HuH-7.5 (cell line): Measurements from ENCODE around the gene SLC5A12.

Experiments
- DNase-seq: peaks from one replicate; pipeline ENCODE4 v3.0.0; 2011; ENCODE audit warnings: low spot score

Gene SLC5A12, protein sequence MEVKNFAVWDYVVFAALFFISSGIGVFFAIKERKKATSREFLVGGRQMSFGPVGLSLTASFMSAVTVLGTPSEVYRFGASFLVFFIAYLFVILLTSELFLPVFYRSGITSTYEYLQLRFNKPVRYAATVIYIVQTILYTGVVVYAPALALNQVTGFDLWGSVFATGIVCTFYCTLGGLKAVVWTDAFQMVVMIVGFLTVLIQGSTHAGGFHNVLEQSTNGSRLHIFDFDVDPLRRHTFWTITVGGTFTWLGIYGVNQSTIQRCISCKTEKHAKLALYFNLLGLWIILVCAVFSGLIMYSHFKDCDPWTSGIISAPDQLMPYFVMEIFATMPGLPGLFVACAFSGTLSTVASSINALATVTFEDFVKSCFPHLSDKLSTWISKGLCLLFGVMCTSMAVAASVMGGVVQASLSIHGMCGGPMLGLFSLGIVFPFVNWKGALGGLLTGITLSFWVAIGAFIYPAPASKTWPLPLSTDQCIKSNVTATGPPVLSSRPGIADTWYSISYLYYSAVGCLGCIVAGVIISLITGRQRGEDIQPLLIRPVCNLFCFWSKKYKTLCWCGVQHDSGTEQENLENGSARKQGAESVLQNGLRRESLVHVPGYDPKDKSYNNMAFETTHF

DNA sequence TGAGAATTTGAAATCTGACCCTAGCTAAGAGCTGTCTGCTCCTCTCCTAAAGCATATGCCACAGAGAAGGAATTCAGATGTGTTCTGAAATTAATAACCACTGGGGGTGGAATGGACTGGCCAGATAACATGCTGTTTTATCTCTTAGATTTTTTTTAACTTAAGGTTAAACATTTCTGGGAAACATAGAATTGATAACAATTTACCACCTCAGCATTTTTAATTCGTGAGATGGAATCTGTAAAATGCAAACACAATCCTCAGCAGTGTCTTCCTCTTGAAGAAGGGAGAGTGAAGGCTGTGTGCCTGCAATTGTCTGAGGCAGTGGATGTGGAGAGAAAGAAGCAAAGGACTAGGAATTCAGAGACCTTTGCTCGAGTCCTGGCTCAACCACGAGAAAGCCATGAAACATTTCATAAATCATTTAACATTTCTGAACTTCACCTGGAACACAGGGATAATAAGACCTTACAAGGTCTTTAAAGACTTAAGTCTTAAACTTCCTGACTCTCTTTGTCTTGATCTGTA lies at the start of gene SLC5A12:
Gene SLC5A12 (minus strand): TSS at position 113 of the 528 bp plus-strand sequence. CDS start 346 bp downstream, outside the sequence.
- no peak for DNase-seq

DNA sequence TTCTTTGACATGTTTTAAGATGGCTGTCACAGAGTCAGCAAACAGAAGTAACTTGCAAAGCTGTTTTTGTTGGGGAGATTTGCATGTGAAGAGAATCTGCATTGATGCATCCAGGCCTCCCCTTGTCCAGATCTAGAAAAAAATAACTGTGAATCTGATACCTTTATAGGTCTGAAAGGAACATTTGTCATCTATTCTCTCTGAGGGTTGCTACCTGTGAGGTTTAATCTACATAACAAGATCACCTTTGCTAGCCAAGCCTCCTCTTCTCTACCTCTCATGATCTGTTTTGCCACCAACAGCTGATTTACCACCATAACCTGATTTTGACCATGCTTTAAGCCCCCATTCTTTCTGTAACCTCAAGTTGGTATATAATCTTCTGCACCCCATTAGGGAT lies 47.2 kb upstream of the SLC5A12 start:
- DNase-seq: no peak

DNA sequence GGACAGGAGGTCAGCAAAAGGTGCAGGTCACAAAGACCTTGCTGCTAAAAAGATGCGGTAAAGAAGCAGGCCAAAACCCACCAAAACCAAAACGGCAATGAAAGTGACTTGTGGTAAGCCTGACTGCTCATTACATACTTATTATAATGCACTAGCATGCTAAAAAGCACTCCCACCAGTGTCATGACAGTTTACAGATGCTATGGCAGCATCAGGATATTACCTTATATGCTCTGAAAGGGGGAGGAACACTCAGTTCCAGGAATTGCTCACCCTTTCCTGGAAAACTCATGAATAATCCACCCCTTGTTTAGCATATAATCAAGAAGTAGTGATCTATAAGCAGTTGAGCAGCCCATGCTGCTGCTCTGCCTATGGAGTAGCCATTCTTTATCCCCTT lies 45.2 kb upstream of the SLC5A12 start:
- DNase-seq: no peak

DNA sequence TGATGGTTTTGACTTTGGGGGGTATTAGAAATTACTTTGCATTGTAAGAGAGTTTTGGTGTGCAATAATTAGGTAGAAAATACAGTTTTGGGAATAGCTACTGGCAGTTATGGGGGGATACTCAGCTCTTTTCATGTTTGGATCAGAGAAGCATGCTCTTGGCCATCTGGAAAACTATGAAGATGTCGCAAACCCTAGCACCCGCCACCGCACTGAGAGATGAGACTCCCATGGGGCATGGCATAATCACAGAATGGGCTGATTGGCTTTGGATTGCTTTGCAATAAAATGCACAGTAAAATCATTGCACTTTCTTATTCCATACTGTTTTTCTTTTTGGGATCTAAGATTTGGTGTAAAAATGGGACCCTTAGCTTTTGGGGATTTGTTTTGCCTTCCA lies 43.5 kb upstream of the SLC5A12 start:
- no peak for DNase-seq

DNA sequence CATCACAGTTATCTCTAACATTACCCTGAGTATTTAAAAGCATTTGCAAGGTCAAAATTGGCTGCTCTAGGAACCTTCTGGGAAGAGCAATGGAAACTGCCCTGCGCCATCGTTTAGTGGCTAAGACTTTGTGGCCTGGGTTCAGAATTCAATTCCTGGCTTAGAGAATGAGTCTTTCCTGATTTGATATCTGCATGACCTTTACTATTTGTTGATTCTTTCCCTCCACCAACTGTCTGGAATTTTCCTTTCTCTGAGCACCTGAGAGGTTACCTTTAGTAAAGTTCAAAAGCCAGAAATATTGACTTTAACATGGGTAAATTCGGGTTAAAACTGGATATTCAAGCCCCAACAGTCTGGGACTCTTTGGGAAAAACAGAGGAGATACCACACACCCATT lies 43.0 kb upstream of the SLC5A12 start:
- DNase-seq: no peak

DNA sequence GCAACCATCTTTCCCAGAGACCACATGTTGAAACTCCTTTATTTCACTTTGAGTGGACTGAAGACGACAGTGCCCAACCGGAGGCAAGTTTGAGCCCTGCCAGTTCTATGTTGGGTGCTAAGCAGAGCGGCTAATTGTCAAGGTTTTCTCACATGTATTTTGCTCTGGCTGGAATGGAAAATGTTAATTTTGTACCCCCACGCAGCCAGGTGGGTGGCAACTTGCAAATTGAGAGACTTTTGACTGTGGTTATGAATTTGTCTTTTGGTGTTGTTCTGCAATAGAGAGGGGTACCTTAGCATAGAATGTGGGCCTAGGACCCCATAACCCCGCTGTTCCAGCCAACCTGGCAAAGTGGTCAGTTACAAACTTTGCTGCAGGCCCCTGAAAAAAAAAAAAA lies 42.5 kb upstream of the SLC5A12 start:
- DNase-seq: no peak

DNA sequence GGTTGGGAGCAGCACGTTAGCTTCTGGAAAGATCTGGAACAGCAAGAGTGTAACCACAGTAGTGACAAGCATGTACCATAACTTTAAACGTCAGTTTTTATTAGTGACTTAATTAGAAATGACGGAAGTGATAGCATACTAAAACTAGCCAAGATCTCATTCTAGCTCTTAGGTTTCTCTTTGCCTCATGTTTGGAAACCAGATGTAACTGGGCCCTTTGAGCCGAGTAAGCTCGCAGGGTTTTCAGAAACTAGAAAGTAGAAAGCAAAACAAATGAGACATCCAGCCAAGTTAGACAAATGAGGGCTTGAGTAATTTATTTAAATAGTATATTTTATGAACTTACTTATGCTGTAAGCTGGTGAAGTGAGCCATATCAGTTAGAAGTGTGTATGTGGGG lies 40.2 kb upstream of the SLC5A12 start:
- no peak for DNase-seq

DNA sequence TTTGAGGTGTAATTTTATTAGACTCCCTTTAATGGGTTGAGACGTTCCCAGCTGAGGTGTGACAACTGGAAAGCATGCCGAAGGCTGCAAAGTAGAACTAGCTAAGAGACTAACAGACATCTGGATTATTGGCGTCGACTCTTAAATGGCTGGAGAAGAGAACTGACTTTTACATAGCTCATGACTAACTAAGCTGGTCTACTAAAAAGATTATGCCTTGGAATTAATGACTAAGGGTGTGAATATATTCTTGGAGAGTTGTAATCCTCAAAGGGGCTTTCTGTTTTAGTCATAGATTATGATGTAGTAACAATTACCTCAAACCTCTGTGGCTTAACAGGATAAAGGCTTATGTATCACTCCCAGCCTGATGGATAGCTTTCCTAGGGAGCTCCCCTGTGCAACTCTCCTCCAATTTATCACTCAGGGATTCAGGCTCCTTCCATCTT lies 39.5 kb upstream of the SLC5A12 start:
- no peak for DNase-seq

DNA sequence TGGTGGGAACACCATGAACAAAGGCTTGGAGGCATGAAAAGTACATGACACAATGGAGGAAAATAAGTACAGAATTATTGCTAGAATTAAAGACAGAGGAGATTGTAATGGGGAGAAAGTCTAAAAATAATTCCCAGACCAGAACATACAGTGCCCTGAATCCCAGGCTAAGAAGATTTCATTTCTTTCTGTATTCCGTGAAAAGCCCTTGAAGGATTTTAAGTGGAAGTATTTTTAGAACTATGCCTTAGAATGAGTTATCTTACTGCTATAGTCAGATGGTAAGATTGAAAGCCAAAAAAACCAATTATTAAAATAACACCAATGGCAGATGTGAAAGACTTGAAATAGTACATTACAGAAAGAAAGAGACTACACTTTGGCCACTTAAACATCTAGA lies 36.1 kb upstream of the SLC5A12 start:
- DNase-seq: no peak

DNA sequence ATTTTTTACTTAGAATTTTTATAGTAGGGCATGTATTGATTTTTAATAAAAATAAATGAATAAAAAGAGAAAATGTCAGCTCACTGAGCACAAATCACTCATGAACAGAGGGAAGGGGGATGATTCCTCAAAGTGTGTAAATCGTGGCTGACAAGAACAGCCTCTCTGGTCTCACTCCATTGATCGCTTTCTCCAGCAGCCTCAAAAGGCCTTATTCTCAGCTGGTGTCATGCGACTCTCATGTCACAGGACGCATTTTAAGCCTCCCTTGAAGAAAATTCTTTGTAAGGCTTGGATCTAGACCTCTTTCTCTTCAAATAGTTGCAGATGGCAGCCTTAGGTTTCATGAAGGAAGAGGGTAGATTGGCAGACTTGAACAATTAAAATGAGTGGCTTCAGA lies 33.9 kb upstream of the SLC5A12 start:
- DNase-seq: no peak

DNA sequence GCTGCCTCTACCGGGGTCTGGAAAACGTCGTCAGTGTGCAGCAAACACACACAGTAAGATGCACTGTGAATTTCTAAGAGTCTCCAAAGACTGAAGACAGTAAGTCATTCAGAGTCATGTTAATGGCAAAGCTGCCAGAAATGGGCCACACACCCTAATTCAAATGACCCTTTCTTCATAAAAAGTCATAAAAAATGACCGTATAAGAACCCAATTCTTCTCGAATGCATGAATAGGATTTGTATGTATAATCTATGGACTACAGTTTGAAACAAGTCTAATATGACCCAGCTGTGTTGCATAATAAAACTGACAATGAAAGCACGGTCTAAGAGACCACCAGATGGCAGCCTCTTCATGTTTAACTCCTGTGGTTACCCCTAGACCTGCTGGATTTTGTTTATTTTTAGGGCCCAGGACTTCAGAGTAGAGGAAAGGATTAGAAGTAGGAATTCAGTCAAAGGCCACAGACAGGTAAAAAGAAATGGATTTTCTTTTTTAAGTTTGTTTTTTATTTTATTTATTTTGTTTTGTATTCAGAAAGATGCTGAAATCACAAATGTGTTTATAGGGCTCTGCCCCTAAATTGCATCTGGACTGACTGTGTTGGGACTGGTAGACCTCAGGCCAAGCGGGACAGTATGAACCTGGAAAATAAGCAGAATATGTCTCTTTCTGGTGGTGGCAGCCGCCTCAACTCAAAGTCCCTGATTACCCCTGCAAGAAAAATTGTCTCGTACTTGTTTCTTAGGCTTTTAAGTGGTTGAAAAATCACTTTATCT lies 32.1 kb upstream of the SLC5A12 start:
- DNase-seq: peak; percentile 61

DNA sequence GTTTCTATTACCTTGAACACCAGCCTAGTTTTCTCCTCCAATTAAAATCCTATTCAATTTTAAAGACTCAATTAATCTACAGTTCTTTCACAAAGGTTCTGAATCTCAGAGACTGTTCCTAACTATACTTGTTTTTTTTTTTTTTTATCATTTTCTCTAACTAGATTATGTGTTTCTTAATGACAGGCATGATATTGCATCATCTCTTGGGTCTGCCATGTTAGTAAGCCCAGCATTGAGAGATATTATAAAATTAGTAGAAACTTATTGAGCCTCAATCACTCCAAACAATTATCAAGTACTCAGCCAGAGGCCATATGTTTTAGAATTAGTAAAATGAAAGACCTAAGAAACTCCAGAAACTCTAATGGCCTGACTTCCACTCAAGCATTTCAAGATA lies 28.1 kb upstream of the SLC5A12 start:
- DNase-seq: no peak

DNA sequence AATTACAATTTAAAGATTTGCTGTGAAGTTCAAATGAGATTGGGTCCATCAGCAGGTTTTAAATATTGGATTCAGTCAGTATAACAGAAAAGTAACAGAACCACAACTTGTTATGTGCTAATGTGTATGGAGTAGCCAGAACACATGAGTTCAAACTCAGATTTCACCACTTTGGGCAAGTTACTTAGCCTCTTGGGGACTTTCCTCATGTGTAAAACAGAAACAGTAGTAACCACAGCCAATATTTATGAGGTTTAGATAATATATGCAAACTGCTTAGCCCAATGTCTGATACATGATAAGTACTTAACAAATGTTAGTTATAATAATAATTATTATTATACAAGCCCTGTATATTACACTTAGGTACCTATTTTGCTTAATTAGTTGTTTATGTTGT lies 21.8 kb upstream of the SLC5A12 start:
- no peak for DNase-seq

DNA sequence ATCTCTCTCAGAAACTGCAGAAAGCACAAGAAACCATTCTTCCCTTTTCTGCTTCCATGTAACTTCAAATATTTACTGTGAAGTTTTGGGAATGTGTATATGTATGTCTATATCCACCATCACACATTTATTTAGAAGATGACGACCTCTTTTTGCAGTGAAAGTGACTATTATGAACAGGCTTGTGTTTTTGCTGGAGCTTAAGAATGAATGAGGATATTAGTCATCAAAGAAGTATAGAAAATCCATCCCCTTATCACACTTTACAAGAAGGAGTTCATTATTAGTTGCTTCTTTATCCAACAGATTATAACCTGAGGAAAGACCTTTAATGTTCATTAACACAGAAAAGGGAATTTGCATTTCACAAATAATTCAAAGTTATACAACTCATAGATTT lies 21.1 kb upstream of the SLC5A12 start:
- no peak for DNase-seq

DNA sequence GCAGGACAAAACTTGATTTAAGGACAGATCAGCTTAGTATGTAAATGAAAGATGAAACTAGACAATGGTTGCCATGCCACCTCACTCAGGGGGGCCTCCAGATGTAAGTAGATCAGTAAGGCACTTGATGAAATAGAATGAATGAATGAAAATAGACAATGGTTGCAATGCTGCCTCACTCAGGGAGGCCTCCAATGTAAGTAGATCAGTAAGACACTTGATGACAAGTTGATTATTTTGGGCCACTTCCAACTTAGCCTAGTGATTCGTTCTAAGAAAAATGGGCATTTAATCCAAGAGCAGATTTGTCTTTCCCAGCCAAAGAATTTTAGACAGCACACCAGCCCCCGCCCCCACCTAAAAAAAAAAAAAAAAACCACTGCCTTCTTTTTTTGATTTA lies 19.2 kb upstream of the SLC5A12 start:
- DNase-seq: no peak

DNA sequence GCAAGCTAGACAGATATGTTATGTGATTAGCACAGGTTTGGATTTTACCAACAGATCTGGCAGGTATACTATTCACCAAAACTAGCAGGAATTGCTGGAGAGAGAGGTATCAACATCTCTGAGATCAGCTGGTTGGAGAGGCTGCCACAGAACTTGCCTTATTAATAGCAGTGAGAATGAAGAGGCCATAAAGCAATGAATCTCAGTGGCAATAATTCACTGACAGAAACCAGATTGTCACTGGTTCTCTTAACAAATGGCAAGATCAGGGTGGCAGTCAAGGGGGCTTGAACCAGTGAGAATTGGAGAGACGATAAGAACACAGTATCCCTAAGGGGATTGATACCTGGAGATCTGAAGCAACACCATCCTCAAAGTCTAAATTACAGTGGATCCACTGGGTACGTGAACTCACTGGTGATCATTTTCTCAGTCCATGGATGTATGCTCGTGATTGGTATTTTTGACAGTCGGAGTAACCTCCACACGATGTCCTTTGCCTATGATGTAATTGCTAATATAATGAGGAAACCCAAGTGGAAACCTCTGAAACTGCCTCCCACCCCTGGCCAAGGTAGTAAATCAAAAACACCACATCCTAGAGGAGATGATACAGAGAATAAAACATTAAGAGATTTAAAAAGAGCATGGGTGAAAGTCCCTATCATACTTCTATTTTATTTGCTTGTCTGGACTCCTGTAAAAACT lies 17.7 kb upstream of the SLC5A12 start:
- no peak for DNase-seq

DNA sequence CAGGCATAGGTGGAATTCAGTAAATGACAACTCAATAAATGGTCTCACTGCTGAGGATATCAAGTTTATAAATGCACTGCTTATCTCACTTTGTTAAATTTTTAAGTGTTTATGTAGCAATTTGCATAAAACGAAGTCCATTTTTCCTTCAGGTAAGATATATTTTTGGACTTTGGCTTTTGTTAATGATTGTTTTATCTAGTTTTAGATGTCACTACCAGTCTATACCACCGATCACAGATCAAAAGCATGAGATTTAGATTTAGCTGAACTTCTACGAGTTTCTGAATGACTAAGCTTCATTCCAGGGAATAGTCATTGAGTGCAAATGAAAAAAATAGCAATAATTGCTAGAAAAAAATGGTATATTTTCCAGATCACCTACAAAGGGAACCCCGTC lies 12.8 kb upstream of the SLC5A12 start:
- no peak for DNase-seq

DNA sequence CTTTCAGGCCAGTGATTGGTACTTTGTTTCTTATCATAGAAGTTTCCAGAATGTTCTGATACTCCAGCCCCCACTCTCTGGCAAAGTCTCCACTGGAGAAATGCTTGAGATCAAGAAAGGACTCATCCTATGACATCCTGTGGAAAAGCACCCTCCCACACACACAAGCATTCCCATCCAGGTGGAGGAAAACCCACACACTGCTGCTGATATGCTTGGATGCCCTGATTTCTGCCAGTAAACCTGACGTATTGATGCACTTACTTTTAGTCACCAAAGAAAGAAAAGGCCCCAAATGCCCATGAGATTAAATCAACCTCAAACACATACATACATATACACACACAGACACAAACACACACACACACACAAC lies 9.2 kb upstream of the SLC5A12 start:
- DNase-seq: no peak

DNA sequence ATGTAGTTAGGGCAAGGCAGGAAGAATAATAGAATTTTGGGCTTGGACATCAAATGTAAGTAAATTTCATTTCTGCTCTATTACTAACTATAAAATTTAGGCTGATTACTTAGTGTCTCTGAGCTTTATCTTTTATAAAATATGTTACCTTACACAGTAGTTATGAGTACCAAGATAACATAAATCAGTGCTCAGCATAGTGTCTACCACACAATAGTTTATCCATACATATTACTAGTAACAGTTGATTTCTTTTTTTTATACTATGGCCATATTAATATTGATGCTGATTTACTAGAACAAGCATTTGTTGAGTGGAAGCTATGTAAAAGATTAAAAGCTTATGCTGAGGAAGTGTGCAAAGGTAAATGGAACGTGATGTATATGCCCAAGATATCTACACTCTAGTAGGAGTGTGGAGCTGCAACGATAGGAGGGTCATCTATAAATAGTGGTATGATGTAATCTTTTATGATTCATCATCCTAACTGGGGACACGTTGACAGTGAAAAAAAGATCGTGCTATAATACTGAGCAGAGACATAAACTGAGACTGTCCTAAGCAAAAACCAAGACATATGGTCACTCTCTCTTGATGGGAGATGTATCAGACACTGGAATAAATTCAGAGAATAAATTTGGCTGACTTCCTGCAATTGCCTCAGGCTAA lies 8.7 kb upstream of the SLC5A12 start:
- no peak for DNase-seq

DNA sequence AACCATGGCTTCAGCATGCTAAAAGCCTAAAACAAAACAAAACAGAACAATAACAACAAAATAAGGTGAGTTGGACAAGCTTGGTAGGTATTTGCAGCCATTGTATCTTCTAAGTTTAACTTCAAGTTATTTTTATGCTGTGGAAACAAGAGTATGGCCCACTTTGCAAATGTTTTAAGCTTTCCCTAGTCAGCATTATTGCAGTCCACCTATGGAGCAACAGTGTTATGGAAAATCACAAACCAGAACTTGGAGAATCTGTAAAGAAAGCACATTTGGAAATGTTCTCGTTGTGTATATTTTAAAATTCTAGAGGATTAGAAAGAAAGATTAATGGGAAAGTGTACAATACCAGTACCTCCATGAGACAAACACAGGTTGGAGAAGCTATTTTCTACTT lies 7.4 kb upstream of the SLC5A12 start:
- no peak for DNase-seq

DNA sequence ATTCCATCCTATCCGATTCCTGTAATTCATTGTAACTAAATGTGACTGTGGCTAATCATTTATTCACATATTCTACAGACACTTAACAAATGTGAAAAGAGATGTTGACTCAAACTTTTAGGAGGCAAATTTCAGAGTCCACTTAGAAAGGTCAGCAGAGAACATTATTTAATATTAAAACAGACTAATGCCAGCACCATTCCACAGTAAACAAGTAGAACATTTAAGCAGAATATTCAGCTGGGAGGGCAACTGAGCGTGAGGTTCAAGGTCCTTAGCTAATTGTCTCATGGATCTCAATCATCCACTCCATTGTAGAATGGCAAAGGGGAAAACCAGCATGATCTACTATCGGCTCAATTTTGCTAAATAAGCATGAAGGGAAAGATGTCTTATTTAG lies 5.1 kb upstream of the SLC5A12 start:
- no peak for DNase-seq

DNA sequence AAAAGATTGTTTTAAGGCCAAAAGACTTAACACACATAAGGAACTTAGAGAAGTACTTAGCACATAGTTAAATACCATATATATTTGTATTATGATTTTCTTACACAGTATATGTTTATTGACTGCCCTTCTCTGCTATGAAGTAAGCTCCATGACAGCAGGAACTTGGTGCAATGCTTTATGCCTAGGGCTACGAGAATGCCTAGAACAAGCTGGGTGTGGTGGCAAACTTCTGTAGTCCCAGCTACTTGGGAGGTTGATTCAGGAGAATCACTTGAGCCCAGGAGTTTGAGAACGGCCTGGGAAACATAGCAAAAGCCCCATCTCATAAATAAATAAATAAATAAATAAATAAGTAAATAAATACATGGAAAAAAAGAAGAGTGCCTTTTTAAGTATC lies 1.9 kb downstream of the SLC5A12 start:
- no peak for DNase-seq
